ENCODE measurements around the gene ZNF346. TPM values are rescaled to one million over a fixed set of nuclear protein-coding genes. Genes with fewer than 3 reads are reported as not detected.

ZNF346 gene
- total RNA-seq, 1 donor from 2014 or later, result 26.3 TPM

DNA sequence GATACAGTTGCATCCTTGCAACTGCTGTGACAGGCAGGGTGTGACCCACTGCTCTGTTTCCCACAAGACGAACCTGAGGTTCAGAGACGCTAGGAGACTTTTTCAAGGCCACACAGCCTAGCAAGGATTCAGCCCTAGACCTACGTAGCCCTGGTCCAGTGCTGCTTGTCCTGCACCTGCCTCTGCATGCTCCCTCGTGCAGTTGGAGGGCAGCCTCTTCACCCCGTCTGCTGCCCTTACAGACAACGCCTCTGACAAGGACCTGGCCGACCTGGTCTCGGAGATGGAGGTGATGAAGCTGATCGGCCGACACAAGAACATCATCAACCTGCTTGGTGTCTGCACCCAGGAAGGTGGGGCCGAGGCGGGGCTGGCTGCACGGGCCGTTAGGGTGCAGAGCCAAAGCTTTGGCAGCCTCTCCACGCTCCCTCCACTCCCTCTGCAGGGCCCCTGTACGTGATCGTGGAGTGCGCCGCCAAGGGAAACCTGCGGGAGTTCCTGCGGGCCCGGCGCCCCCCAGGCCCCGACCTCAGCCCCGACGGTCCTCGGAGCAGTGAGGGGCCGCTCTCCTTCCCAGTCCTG is 72.7 kb downstream of the ZNF346 start:
- H3K27ac Mint-ChIP-seq (ENCODE audit: unreplicated experiment), result peak overlapping the region; percentile 79
- no peaks in the 10 kb centered on the region for H3K9me3 Mint-ChIP-seq (ENCODE audit: unreplicated experiment)

DNA sequence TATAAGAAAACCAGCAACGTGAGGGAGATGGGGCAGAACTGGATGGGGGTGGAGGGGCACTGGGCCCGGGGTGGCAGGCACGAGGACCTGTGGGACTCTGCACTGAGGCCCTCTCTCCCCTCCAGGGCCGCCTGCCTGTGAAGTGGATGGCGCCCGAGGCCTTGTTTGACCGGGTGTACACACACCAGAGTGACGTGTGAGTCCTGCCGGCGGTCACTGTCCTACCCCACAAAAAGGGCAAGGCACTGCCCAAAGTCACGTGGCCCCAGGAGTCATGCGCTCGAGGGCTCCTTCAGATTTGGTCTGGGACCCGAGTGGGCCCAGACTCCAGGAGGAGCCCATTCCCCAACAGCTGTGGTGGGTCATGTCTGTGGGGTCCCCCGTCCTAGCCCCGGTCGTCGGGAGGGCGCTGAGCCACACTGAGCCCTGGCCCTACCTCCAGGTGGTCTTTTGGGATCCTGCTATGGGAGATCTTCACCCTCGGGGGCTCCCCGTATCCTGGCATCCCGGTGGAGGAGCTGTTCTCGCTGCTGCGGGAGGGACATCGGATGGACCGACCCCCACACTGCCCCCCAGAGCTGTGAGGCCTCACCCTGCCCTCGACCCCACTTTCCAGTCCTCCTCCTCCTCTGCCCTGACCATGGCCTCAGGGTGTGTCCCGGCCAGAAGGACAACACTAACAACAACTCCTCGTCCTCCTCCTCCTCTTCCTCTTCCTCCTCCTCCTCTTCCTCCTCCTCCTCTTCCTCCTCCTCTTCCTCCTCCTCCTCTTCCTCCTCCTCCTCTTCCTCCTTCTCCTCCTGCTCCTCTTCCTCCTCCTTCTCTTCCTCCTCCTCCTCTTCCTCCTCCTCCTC is 73.9 kb downstream of the ZNF346 start:
- no peak for DNase-seq (ENCODE audit: low spot score)
- TF ChIP-seq, protein P1, sequence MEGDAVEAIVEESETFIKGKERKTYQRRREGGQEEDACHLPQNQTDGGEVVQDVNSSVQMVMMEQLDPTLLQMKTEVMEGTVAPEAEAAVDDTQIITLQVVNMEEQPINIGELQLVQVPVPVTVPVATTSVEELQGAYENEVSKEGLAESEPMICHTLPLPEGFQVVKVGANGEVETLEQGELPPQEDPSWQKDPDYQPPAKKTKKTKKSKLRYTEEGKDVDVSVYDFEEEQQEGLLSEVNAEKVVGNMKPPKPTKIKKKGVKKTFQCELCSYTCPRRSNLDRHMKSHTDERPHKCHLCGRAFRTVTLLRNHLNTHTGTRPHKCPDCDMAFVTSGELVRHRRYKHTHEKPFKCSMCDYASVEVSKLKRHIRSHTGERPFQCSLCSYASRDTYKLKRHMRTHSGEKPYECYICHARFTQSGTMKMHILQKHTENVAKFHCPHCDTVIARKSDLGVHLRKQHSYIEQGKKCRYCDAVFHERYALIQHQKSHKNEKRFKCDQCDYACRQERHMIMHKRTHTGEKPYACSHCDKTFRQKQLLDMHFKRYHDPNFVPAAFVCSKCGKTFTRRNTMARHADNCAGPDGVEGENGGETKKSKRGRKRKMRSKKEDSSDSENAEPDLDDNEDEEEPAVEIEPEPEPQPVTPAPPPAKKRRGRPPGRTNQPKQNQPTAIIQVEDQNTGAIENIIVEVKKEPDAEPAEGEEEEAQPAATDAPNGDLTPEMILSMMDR (IDR thresholded peaks at IDR 0.05; ENCODE audit: unreplicated experiment), result no peak
- Mint-ChIP-seq H3K4me1 (ENCODE audit: unreplicated experiment) (peaks cover 18% of the 10 kb centered on the region), H3K4me3 (ENCODE audit: unreplicated experiment) (no peak overlapping the region), H3K27me3 (ENCODE audit: unreplicated experiment) (peaks cover 8% of the 10 kb centered on the region), H3K9me3 (ENCODE audit: unreplicated experiment) (no peaks in the 10 kb centered on the region), H3K27ac (ENCODE audit: unreplicated experiment) (no peak overlapping the region), H3K36me3 (ENCODE audit: low read depth, unreplicated experiment) (no peaks in the 10 kb centered on the region)

More for the DNA sequence above, 72.7 kb downstream of the ZNF346 start:
- no peak for DNase-seq (ENCODE audit: low spot score)
- H3K27me3 Mint-ChIP-seq (ENCODE audit: unreplicated experiment), result peaks cover 8% of the 10 kb centered on the region
- H3K4me3 Mint-ChIP-seq (ENCODE audit: unreplicated experiment), result no peak overlapping the region
- TF ChIP-seq, protein P1 (IDR thresholded peaks at IDR 0.05; ENCODE audit: unreplicated experiment), result no peak
- peaks cover 18% of the 10 kb centered on the region for H3K4me1 Mint-ChIP-seq (ENCODE audit: unreplicated experiment)
- no peaks in the 10 kb centered on the region for H3K36me3 Mint-ChIP-seq (ENCODE audit: low read depth, unreplicated experiment)

DNA sequence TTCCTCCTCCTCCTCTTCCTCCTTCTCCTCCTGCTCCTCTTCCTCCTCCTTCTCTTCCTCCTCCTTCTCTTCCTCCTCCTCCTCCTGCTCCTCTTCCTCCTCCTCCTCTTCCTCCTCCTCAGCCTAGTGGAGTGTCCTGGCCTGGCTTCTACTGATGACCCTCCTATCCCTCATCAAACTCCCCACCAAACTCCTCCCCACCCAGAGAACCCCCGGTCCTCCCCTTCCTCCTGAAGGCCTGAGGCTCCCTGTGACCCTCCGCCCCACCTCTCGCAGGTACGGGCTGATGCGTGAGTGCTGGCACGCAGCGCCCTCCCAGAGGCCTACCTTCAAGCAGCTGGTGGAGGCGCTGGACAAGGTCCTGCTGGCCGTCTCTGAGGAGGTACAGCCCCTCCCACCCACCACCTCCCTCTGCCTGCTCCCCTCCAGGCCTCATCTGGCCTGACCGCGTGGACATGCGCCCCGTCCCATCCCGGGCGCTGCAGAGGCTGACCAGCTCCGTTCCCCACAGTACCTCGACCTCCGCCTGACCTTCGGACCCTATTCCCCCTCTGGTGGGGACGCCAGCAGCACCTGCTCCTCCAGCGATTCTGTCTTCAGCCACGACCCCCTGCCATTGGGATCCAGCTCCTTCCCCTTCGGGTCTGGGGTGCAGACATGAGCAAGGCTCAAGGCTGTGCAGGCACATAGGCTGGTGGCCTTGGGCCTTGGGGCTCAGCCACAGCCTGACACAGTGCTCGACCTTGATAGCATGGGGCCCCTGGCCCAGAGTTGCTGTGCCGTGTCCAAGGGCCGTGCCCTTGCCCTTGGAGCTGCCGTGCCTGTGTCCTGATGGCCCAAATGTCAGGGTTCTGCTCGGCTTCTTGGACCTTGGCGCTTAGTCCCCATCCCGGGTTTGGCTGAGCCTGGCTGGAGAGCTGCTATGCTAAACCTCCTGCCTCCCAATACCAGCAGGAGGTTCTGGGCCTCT is 74.8 kb downstream of the ZNF346 start:
- no peak overlapping the region for H3K27ac Mint-ChIP-seq (ENCODE audit: unreplicated experiment)
- TF ChIP-seq, protein P1 (IDR thresholded peaks at IDR 0.05; ENCODE audit: unreplicated experiment), result no peak

DNA sequence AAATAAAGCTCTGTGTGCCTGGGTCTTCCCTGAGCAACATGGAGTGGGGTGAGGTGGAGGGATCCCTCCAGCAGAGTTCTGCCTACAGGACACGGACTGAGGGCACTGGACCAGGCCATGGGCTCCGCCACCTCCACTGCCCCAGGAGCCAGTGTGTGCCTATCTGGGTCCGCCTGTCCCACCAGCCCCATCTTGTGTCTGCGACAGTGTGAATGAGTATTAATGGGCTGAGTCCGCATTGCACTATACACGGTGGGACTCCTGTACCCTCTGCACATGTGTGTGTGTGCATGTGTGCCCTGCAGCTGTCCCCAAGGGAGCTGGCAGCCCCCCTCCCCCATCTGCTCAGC is 75.6 kb downstream of the ZNF346 start:
- no peak for DNase-seq (ENCODE audit: low spot score)
- H3K4me1 Mint-ChIP-seq (ENCODE audit: unreplicated experiment), result peaks cover 18% of the 10 kb centered on the region
- no peak overlapping the region for H3K27ac Mint-ChIP-seq (ENCODE audit: unreplicated experiment)

More for the DNA sequence above, 74.8 kb downstream of the ZNF346 start:
- Mint-ChIP-seq H3K9me3 (ENCODE audit: unreplicated experiment) (no peaks in the 10 kb centered on the region), H3K27me3 (ENCODE audit: unreplicated experiment) (peaks cover 1% of the 10 kb centered on the region), H3K4me3 (ENCODE audit: unreplicated experiment) (no peak overlapping the region), H3K4me1 (ENCODE audit: unreplicated experiment) (peaks cover 18% of the 10 kb centered on the region), H3K36me3 (ENCODE audit: low read depth, unreplicated experiment) (no peaks in the 10 kb centered on the region)
- DNase-seq (ENCODE audit: low spot score), result no peak

More for the DNA sequence above, 75.6 kb downstream of the ZNF346 start:
- TF ChIP-seq, protein P1 (IDR thresholded peaks at IDR 0.05; ENCODE audit: unreplicated experiment), result no peak
- Mint-ChIP-seq H3K36me3 (ENCODE audit: low read depth, unreplicated experiment) (no peaks in the 10 kb centered on the region), H3K27me3 (ENCODE audit: unreplicated experiment) (peaks cover 1% of the 10 kb centered on the region), H3K9me3 (ENCODE audit: unreplicated experiment) (no peaks in the 10 kb centered on the region), H3K4me3 (ENCODE audit: unreplicated experiment) (no peak overlapping the region)

Data from endothelial cell (in vitro differentiated cells).